Embryonic facial prominence (tissue), 1 donor: ENCODE measurements around the gene SORCS2.

Experiments used
- DNase-seq: peaks from one replicate; pipeline ENCODE4 v3.0.0-alpha.2; 2016; ENCODE audit errors: extremely low spot score

Gene SORCS2

DNA sequence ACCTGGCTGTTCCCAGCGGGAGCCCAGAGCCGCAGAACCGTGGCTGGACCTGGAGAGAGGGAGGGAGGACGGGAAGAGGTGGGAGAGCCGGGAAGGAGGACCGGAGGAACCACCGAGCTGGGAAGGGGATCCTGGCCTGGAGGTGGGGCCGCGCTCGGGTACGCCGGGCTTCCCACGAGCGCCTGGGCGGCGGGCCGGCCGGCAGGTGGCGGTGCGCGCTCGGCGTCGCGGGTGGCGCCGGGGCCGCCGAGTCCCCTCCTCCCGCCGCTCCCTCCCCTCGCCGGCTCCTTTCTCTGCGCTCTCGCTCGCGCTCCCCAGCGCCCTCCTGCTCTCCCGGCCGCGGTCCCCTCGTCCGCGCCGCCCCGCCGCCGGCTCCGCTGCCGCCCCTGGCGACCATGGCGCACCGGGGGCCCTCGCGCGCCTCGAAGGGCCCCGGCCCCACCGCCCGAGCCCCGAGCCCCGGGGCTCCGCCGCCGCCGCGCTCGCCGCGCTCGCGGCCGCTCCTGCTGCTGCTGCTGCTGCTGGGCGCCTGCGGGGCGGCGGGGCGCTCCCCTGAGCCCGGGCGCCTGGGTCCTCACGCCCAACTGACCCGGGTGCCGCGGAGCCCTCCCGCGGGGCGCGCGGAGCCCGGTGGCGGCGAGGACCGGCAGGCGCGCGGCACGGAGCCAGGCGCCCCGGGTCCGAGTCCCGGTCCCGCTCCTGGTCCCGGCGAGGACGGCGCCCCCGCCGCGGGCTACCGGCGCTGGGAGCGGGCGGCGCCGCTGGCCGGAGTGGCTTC, at the start of gene SORCS2:
TSS of gene SORCS2 (plus strand) at position 287 of the 778 bp plus-strand sequence.
- peak; percentile 56 for DNase-seq

DNA sequence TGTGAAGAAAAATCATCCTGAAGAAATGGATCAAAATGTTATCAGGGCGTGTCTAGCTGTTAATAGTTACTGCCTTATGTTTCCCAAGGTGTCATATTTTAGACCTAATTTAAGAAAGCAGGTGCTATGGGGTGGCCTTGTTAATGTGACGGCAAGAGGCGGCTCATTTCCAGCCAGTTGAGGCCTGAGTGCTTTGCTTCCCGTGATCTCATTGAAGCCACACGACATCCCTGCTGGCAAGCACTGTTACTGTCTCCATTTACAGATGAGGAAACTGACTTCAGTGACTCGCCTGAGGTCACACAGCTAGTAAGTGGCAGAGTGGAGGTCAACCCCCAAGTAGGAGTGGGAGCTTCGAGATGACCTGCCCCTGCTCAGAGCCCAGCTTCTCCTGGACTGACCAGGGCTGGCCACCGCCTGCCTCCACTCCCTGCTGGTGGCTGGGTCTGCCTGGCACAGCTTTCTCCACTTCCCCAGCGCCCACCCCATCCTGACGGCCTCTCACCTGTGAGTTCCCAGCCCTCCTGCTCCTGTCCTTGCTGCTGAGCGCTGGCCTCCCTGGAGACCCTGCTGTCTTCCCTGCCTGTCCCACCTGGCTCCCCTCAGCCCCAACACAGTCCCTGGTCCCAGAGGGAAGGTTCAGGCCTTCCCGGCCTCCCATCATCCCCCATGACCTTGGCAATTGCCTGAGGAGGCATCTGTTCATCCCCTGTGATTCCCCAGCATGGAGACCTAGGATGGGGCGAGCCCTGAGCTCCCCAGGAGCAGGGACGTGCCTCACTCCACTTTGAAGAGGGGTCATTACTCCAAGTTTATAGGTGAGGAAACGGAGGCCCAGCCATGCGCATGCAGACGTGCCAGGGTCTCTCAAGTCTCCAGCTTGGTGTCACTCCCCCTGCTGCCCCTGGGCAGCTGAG, 47.7 kb upstream of the SORCS2 start:
- DNase-seq: no peak

DNA sequence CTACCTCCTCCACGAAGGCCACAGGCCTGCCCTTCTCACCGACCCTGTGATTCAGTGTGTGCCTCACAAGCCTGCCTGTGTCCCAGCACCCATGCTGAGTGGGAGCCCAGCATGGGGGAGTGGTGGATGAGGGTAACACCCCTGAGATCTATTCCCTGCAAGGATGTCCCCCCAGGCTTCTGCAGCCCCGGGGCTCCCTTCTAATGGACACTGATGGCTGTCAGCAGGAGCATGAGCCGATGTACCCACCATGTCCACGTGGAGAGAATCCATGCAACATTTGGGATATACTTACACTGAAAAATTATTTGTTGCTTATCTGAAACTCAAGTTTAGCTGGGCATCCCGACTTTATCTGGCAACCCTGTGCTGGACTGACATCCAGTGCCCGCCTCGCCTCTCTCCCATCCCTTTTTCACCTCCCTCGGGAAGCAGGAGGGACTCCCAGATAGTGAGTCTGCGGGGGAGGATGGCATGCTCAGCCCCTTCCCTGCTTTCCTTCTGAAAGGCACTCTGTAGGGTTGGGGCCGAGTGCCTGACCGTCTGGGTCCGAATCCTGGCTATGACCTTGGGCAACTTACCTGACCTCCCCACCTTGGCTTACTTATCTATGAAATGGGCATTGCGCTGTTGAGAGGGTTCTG, 46.9 kb upstream of the SORCS2 start:
- no peak for DNase-seq

DNA sequence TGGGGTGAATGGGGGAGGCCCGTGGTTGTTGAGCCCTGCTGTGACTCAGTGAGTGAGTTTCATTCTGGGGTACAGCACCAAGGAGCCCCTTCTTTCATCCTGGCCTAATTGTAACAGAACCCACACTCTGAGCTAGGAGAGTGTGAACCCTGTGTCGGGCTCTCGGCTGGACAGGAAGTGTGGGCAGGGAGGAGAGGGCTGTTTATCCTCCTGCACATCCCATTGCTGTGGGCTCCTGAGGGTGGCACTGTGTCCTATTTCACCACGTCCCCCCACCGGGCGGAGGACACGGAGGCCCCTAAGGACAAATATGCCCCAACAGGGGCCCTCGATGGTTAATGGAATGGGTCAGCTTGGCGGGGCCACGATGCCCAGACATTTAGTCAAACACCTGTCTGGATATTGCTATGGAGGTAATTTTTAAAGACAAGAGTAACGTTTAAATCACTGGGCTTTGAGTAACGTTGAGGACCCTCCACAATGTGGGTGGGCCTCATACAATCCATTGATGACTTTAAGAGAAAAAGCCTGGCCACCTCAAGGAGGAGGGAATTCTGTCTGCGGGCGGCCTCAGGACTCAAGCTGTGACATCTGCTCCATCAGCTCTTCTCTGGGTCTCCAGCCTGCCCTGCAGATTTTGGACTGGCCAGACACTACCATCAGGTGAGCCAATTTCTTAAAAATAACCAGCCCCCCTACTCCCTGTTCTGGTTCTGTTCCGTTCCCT, 46.1 kb upstream of the SORCS2 start:
- DNase-seq: no peak

DNA sequence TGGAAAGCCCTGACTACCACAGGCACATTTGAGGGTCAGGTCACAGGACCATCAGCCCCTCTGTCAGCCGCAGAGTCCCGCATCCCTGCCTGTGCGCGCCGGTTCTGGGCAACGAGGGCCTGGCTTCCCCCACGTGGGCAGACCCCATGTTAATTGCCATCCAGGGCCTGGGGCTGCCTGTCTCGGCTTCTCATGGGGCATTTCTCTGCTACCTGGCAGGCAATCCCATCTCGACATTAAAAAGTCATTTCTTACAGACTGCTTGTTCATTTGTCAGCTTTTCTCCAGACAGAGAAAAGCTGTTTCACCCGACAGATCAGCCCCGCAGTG, 45.6 kb upstream of the SORCS2 start:
- no peak for DNase-seq

DNA sequence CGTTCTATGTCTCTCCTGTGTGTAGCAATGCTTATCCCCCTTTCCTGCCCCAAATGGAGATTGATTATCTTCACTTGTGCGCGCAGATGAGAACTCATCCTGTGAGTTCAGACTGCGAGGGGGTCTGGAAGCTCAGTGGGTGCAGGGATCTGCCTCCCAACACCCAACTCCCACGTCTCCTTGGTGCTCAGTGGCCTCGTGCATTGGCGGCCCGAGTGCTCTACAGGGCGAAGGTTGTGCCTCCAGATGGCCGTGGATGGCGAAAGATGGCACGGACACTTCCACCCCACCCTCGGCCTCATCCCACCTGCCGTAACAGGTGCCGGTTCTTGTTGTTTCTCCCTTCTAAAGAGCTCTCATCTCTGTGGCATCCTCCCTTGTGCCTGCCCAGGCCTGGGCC, 45.1 kb upstream of the SORCS2 start:
- DNase-seq: no peak

DNA sequence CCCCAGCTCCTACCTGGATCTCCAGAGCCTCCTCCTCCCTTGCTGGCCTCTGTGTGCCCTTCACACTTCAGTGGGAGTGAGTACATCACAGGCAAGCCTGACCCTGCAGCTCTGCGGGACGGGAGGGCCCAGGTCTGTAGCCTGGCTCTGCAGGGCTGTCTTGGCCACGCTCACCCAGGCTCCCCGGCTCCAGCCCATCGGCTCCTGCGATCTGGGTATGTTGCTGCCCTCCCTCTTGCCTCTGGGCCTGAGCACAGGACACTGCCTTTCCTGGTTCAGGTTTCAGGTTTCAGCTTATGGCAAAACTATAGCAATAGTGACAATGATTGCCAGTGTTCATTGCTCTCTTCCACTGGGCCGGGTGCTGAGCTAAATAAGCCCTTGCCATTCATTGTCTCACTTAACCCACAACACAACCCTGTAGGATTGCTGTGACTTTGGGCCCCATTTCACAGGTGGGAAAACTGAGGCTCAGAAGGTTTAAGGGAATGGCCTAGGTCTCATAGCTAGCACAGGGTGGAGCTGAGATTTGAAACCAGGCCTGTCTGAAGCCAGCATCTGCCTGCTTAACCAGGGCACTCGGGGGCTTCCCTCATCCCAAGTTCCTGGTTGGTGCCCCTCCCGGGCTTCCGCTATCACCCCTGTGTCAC, 44.6 kb upstream of the SORCS2 start:
- no peak for DNase-seq

DNA sequence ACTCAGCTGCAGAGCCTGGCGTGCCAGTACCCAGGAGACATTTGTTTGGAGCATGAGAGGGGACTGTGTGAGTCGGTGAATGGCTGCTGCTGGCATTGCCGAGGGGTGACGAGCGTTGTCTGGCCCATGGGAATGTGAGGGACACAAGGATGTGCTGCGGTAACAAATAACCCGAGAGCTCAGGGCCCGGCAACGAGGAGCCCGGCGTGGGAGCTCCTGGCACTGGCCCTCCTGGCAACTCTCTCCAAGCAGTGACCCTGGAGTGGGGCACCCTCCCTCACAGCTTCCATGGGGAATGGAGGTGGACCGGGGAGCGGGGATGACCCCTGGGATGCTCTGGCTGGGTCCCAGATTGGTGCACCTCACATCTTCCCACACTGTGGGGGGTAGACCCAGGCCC, 44.0 kb upstream of the SORCS2 start:
- DNase-seq: no peak

DNA sequence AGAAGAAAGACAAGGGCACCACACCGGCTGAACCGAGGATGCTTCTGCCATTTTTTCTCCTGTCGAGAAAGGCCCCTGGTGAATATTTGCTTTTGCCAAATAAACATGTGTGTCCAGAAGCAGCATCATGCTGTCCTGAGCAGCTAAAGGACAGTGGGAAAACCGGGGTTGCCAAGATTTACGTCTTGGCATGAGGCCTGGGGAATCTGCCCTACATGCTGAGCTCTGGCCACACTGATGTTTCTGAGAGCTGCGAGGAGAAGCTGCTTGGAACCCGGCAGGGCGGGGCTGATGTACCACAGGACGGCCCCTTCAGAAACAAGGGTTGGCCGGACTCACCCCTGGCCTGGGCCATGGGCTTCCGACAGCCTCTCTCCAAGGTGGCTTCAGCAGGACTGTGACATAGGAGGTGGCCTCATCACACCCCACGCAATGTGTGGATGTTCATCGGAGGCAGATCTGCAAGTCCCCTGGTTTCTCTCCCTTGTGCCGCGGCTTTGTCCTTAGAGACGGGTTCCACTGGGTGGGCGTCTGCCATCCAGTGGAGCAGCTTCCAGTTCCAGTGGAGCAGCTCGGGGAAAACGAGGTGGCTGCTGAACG, 42.2 kb upstream of the SORCS2 start:
- no peak for DNase-seq

DNA sequence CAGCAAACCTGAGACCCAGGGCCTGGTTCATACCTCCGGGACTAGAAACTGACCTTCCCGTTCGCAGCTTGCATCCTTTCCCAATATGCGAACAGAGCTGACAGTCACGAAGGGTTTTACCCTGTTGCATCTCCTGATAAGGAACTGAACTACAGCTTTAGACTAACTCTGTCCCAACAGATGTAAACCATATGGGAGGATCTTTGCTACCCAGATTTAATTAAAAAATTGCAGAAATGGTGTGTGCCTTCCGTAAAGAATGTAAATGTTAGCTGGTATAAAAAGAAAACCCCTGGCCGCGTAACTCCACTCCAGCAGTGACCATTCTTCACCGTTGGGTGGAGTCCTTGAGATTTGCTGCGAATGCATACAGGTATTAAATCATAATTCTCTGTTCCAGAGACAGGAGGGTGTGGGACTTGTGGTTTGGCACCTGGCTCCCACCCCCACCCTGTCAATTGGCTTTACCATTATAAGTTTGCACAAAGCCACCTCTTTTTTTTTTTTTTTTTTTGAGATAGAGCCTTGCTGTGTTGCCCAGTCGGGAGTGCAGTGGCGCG, 40.6 kb upstream of the SORCS2 start:
- DNase-seq: no peak

DNA sequence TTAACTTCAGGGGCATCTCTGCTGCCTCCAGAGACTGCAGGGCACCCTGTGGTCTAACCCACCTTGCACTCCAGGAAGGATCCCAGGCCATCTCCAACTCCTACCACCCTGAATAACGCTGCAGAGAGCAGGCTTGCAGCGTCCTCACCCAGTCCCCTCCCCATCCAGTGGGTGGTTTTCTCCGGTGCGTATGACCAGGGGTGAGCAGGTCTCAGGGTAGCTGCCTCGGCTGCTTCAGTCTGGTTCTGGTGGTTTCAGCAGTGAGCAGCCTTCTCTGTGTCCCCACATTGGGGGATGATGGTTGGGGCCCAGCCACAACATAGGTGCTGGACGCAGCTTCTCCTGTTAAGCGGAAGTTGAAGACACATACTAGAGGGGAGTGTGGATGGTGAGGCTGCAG, 38.6 kb upstream of the SORCS2 start:
- DNase-seq: no peak

DNA sequence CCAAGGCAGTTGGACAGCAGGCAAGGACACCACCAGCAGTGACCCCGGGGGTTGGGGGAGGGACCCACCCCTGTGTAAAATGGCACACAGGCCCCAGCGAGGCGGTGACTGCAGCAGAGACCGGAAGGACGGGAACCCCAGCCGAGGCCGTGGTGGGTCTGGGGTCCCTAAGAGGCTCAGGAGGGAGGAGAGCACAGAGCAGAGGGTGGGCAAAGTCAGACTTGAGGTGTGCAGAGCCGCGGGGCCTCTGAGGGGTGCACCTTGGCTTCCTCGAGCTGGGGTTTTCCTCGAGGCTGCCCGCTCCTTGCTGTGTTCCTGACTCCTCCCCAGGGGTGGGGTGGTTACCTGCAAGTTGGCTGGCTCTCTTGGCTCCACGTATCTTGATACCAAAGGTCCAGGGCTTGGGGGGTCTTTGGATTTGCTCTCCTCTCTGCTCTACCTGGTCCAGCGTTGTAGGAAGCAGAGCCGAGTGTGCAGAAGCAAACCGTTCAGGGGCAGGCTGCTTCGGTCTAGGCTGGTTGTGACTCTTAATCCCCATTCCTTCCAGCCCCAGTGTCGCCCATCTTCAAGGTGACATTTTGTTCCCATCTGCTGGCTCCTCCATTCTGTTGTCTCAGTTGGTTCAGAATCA, 37.9 kb upstream of the SORCS2 start:
- DNase-seq: no peak

DNA sequence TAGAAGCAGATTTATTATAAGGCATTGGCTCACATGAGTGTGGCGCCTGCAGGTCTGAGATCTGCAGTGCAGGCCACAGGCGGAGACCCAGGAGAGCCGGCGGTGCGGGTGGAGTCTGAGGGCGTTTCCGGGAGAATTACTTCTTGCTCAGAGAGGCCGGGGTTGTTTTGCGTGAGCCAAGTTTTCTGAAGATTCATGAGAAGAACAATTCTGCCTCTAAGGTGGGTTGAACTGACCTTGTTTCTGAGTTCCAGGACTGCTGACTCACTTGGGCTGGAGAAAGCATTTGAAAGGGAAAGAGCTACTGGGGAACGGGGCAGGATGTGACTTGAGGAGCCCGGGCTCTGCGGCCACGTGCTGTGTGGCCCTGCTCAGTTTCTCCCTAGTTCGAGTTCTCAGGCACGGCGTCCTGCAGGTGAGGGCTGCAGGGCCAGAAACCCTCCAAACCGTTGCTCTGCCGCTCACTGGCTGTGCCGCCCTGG, 36.7 kb upstream of the SORCS2 start:
- DNase-seq: no peak

DNA sequence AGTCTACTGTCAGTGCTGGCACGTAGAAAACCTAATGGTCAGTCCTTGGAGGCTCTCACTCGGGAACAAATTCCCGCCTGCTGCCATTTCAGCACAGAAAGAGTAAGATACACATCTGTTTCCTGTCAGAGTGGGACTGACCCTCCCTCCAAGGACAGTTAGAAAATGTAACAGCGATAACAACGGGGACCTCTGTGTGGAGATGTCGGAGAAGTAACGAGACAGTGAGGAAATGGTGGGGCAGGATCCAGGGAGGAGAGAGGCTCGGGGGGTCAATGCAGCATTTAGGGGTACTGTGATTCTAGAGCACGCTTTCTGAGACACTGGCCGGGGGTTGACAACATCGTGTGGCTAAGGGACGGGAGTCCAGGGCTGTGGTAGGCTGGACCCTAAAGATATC, 36.0 kb upstream of the SORCS2 start:
- no peak for DNase-seq

DNA sequence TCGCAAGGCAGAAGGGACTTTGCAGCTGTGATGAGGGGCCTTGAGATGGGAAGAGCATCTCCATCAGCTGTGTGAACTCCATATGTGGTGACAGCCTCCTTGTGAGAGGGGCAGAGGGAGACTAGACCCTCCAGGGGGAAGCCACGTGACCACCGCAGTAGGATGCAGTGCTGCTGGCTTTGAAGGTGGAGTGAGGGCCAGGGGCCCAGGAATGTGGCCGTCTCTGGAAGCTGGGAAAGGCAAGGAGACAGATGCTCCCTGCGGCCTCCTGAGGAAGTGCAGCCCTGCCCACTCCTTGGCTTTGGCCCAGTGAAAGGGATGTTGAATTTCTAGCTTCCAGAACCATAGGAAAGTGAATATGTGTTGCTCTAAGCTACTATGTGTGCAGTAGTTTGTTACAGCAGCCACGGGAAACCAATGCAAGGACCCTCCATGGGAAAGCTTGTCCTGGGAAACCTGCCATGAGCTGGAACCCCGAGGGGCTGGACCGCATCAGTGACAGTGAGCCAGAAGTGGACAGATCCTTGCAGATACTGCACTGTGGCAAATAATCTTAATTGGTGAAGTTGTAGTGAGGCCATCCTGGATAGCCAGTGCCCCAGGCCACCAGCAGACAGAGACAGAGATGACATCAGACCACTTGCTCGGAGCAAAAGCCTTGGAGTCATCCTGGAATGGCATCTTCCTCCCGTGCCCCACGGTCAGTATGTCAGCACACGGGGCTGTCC, 35.4 kb upstream of the SORCS2 start:
- DNase-seq: no peak

DNA sequence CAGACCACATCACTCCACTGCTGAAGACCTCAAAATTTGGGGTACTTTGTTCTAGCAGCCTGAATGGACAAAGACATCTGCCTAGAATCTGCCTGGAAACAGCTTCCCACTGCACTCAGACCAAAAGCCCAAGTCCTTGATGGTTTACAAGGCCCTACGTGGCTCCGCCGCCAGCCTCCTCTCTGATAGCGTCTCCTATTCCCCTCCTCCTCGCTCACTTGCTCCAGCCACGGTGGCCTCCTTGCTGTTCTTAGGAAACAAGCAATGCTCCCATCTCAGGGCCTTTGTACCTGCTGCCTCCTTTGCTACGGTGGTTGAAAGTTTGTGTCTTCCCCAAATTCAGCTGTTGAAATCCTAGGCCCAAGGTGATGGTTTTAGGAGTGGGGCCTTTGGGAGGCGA, 34.7 kb upstream of the SORCS2 start:
- DNase-seq: no peak

DNA sequence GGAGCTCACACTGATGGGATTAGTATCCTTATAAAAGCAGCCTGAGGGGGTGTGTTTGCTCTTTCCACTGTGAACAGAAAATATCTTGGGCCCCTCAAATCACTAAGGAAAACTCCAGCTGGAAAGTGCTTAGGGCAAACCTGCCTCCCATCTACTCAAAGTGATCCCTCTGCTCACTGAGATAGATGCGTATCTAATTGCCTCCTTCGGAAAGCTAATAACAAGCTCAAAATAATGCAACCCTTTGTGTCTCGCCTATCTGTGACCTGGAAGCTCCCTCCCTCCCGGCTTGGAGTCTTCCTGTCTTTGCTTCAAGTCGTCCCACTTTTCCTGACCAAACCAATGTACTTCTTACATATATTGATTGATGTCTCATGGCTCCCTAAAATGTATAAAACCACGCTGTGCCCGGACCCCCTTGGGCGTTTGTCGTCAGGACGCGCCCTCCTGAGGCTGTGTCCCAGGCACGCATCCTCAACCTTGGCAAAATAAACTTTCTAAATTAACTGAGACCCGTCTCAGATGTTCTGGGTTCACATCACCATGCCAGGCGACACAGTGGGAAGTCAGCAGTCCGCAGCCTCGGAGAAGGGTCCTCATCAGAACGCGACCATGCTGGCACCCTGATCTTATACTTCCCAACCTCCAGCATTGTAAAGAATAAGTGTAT, 34.1 kb upstream of the SORCS2 start:
- DNase-seq: no peak

DNA sequence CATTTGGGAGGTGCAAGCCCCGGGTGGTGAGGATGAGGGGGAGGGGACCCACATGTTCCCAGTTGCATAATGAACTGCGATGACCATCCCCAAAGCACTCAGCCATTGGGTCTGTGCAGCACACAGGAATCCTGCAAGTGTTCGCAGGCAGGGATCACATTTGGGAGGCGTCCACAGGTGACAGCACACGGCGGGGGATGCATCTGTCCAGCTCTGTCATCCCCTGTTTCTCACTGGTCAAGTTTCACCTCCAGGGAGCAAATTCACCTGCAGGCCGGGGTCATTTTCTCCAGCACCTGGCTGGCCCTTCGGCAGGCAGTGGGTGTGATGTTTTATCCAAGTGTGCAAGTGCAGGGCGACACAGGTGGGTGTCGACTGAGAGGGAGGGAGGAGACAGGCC, 33.3 kb upstream of the SORCS2 start:
- DNase-seq: no peak

DNA sequence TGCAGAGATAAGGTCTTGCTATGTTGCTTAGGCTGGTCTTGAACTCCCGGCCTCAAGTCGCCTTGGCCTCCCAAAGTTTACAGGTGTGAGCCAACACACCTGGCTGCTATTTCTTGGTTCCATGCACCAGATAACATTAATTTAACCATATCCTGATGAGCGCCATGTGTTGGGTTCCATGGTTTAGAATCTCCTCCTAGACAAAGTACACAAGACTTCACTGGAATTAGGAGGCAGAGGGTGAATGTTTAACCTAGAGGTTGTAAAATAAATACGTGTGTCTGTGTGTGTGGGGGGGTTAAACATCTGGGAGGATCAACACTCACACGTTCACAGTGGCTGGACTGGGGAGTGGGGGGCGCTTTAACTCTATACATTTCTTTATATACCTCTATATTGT, 32.4 kb upstream of the SORCS2 start:
- no peak for DNase-seq
